K562 (cell line): ENCODE measurements around the gene TPCN1. TPM values are rescaled to one million over a fixed set of nuclear protein-coding genes. Genes with fewer than 3 reads are reported as not detected.
A peak's percentile ranks its signal among the peaks of the same experiment; 100 is the strongest.

Experiments used
- BHLHE40 ChIP-seq: IDR thresholded peaks from 2 replicates; pipeline ENCODE4 v1.6.1; 2011; ENCODE audit warnings: low read length, improper control_type of control experiment
- CCNT2 ChIP-seq: IDR thresholded peaks from 2 replicates; pipeline ENCODE4 v1.6.1; 2011; ENCODE audit warnings: borderline replicate concordance, low read depth, mild to moderate bottlenecking, moderate library complexity, mixed read lengths, low read length; ENCODE audit not compliant: insufficient read length; ENCODE audit errors: extremely low read depth
- KDM5B ChIP-seq: fragments of 200-600 bp; sonication (generic); IDR thresholded peaks from 2 replicates; pipeline ENCODE4 v1.6.1; 2012; ENCODE audit warnings: low read depth, mild to moderate bottlenecking, moderate library complexity, low read length, control low read depth, inconsistent platforms; ENCODE audit not compliant: insufficient replicate concordance
- ZNF224 ChIP-seq: sonication (generic); formaldehyde crosslinking; IDR thresholded peaks from 2 replicates; pipeline ENCODE4 v1.8.0; 2022; ENCODE audit warnings: mild to moderate bottlenecking, missing genetic modification reagents
- polyA plus RNA-seq, 8 experiments: library from polyadenylated mRNA; depleted of rRNA in 4 of 8; stranded (reverse) in 5 of 8; unstranded in 3 of 8; fragments of >200 nt; fragmentation: Nextera tagmentation in 2 of 8; fragmentation: Illumina TruSeq in 1 of 8; extraction: Ambion mirVana in 2 of 8; extraction: Trizol in 1 of 8; gene quantifications; 2 replicates each; pipeline versions ENCODE4 v1.2.1 to v1.2.3, GENCODE V29; 2011 to 2014; ENCODE audit warnings: inconsistent platforms in 1 of 8, missing spikeins in 1 of 8
- total RNA-seq, 7 experiments: library from RNA; depleted of rRNA in 6 of 7; stranded (reverse); fragments of >200 nt in 6 of 7; fragmentation: Illumina TruSeq in 2 of 7; extraction: Trizol in 2 of 7; gene quantifications; 2 replicates each; pipeline versions ENCODE4 v1.2.1 to v1.2.3, GENCODE V29; 2011 to 2021; ENCODE audit warnings: low replicate concordance in 1 of 7
- TF ChIP-seq, protein P1 (sequence below): sonication (generic); formaldehyde crosslinking; IDR thresholded peaks from 2 replicates; pipeline ENCODE4 v1.8.0; 2022; ENCODE audit warnings: mild to moderate bottlenecking, missing genetic modification reagents
- TF ChIP-seq, protein P2 (sequence below), 2 experiments: fragments of 250-450 bp in 1 of 2; fragments of 450-650 bp in 1 of 2; sonication (Bioruptor Pico) in 1 of 2; IDR thresholded peaks; 2 replicates each; pipeline versions ENCODE4 v1.6.1 to v1.8.0; 2016 to 2021; ENCODE audit warnings: mild to moderate bottlenecking in 2 of 2, moderate library complexity in 2 of 2, missing compliant biosample characterization in 1 of 2, missing genetic modification characterization in 1 of 2
- TF ChIP-seq, protein P3 (sequence below): fragments of 450-650 bp; conservative IDR thresholded peaks from 2 replicates; pipeline ENCODE4 v1.6.1; 2016; ENCODE audit warnings: missing genetic modification characterization, low read depth, mild to moderate bottlenecking, control low read depth, missing compliant biosample characterization

The TPCN1 gene
- total and polyA plus RNA-seq, 9 of the 15 experiments (the other 6 are each of a cell fraction or from before 2014, with no cell fraction given) = 0.80 to 23.8 (median 7.4) TPM

DNA sequence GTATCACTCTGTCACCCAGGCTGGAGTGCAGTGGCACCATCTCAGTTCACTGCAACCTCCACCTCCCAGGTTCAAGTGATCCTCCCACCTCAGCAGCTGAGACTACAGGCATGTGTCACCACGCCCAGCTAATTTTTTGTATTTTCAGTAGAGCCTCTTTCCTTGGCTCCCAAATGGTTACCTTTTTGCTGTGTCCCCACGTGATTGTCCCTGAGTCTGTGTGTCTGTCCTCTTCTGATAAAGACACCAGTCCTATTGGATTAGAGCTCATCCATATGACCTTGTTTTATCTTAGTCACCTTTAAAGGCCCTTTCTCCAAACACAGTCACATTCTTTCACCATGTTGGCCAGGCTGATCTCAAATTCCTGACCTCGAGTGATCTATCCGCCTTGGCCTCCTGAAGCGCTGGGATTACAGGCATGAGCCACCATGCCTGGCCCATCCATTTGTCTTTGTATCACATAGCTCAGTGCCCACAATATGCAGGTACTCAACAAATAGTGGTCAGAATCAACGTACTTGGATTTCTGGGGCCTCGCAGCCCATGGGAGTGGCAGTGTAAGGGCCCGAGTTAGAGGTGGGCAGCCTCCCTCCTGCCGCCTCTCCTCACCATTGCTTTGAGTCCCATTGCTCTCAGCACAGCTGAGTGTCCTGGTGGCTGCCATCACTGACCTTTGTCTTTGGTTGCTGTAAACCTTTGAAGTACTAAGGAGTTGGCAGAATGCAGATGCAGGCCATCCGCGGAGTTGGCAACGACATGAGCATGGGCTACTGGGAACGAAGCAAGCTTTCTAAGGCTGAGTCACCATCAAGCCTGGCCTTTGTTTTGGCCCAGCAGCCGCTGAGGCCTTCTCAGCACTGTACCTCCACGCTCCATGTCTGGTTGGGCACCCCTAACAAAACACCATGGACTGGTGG lies 9.3 kb downstream of the TPCN1 start (continued):
- TF ChIP-seq, protein P1, sequence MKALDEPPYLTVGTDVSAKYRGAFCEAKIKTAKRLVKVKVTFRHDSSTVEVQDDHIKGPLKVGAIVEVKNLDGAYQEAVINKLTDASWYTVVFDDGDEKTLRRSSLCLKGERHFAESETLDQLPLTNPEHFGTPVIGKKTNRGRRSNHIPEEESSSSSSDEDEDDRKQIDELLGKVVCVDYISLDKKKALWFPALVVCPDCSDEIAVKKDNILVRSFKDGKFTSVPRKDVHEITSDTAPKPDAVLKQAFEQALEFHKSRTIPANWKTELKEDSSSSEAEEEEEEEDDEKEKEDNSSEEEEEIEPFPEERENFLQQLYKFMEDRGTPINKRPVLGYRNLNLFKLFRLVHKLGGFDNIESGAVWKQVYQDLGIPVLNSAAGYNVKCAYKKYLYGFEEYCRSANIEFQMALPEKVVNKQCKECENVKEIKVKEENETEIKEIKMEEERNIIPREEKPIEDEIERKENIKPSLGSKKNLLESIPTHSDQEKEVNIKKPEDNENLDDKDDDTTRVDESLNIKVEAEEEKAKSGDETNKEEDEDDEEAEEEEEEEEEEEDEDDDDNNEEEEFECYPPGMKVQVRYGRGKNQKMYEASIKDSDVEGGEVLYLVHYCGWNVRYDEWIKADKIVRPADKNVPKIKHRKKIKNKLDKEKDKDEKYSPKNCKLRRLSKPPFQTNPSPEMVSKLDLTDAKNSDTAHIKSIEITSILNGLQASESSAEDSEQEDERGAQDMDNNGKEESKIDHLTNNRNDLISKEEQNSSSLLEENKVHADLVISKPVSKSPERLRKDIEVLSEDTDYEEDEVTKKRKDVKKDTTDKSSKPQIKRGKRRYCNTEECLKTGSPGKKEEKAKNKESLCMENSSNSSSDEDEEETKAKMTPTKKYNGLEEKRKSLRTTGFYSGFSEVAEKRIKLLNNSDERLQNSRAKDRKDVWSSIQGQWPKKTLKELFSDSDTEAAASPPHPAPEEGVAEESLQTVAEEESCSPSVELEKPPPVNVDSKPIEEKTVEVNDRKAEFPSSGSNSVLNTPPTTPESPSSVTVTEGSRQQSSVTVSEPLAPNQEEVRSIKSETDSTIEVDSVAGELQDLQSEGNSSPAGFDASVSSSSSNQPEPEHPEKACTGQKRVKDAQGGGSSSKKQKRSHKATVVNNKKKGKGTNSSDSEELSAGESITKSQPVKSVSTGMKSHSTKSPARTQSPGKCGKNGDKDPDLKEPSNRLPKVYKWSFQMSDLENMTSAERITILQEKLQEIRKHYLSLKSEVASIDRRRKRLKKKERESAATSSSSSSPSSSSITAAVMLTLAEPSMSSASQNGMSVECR (CRISPR knock-in tag) = 0 out of 2 replicates have a peak, but pooled peaks have one; percentile 31
- peak; percentile 74; the same call in 1 of the 2 replicates for TF ChIP-seq BHLHE40
- TF ChIP-seq, protein P2, sequence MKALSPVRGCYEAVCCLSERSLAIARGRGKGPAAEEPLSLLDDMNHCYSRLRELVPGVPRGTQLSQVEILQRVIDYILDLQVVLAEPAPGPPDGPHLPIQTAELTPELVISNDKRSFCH (CRISPR knock-in tag; IDR thresholded peaks at IDR 0.05) = 0 out of 2 replicates have a peak, but pooled peaks have one; percentile 20
- TF ChIP-seq, protein P2 (tag; IDR thresholded peaks at IDR 0.05) = 0 out of 2 replicates have a peak, but pooled peaks have one; percentile 14
- no peak for TF ChIP-seq KDM5B
- TF ChIP-seq ZNF224 (CRISPR knock-in tag) = no peak
- TF ChIP-seq, protein P3, sequence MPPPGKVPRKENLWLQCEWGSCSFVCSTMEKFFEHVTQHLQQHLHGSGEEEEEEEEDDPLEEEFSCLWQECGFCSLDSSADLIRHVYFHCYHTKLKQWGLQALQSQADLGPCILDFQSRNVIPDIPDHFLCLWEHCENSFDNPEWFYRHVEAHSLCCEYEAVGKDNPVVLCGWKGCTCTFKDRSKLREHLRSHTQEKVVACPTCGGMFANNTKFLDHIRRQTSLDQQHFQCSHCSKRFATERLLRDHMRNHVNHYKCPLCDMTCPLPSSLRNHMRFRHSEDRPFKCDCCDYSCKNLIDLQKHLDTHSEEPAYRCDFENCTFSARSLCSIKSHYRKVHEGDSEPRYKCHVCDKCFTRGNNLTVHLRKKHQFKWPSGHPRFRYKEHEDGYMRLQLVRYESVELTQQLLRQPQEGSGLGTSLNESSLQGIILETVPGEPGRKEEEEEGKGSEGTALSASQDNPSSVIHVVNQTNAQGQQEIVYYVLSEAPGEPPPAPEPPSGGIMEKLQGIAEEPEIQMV (tag) = peak; percentile 55; the same call in 1 of the 2 replicates
- TF ChIP-seq CCNT2 = no peak
